GM18909 (cell line): Measurements from ENCODE around the gene NTRK2.

Source experiments
- ATAC-seq: cut with Tn5 transposase; IDR thresholded peaks from one replicate; pipeline ENCODE4 v1.9.1; 2021; ENCODE audit warnings: mild to moderate bottlenecking; ENCODE audit not compliant: unreplicated experiment, poor library complexity

Gene NTRK2

GRCh38 chr9:84996716-84997115 is 327.2 kb downstream of the NTRK2 start:
- no peak for ATAC-seq

DNA sequence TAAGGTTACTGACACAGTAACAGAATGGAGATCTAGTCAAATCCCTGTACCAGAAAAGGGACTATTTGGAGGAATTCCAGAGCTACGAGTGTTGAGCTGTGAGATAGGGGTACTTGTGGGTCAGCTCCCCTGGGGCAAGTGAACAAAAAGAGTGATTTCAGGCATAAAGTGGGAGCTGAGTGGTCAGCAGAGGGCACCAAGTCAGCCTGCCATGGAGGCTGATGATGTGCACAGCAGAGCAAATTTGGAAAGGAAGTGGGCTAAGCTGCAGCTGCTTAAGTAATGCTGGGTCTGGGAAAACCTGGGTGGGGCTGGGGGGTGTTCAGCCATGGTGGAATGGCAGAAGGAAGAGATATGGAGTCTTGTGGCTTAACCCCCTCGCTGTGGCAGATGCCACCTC is 327.9 kb downstream of the NTRK2 start:
- no peak for ATAC-seq

DNA sequence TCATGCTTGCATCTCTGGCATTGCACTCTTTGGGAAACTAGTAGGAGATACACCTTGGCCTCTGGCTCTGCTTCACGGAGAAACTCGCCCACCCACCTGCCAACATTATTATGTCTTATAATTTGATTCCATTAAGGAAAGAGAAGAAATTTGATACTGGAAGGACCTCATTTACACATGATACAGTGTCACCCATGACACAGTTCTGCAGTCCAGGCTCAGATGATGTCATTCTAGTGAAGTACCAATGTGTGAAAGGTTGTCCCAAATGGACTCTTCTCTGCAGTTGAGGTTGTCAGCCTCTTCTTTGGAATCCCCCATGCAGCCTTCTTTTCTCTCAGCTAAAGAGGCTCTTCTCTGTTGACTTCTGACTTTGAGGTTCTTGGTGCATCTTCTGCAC is 329.1 kb downstream of the NTRK2 start:
- ATAC-seq = no peak

DNA sequence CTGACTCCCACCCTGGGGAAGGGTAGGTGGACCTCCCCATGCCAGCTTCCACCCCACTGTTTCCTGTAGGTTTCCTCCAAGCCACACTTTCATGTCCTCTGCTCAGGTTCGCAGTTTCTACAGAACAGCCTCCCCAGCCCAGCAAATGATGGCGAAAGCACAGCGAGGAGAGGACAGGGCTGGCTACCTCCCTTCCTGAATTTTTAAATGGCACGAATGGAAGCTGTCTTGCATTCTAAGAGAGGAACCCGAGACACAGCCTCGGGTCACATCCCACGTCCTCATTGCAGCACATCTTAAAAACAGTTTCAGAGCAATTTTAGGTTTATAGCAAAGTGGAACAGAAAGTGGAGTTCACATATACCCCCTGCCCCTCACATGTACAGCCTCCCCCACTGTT is 330.3 kb downstream of the NTRK2 start:
- no peak for ATAC-seq

DNA sequence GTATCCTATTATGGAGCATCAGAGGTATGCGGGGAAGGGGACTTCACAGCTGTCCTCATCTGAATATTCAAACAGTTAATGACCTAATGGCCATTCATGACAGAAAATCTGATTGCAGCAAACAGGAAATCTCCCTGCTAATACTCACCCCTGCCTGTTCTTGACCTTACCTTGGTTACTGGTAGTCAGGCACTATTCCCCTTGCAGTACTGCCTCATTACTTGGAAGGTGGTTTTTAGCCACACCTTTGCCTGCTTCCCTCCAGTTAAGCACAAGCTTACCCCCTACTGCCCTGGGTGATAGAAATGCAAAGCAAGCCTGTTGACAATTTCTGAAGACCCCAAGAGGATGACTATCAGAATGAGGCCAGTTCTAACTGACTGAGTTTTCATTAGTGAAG is 332.4 kb downstream of the NTRK2 start:
- ATAC-seq = no peak

DNA sequence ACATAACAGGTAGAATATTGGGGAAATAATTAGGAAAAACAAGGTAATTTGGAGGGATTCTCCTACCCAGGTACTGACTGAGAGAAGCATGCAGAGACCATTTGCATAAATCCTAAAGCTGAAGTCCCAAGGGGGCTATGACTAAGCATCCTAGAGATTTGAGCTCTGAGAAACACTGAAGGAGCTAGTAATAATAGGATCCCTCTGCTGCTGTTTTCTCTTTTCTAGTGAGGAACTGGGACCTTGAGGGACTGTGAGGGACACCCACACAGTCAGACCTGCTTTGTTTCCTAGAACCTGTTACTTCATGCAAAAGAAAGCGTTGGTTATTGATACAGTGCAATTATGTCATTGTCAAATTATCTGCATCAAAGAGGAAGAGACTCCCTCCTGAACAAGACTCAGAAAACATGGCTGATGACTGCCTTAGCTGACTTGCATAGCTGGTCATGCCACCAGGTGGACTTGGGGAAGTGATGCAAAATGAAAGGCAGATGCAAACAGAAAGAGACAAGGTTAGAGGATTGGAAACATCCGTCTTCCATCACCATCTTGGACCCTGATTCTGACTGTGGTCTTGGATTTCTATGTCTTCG is 335.4 kb downstream of the NTRK2 start:
- no peak for ATAC-seq

DNA sequence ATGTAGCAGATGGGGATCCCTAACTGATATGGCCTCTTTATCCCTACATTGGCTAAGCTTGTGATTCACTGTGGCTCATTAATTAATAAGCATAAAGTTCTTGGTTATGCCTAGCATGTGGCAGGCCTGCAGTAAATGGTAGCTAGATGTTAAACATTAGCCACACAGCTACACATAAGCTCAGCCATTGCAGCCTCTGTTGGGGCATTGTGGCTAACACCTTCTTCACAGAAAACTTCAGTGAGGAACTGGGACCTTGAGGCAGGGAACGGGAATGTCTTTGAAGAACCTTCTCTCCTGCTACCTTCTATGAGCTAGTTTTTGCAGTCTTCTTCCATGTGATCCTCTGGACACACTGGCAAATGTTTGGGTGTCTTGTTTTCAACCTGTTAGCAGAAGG is 338.2 kb downstream of the NTRK2 start:
- ATAC-seq = peak; percentile 55

DNA sequence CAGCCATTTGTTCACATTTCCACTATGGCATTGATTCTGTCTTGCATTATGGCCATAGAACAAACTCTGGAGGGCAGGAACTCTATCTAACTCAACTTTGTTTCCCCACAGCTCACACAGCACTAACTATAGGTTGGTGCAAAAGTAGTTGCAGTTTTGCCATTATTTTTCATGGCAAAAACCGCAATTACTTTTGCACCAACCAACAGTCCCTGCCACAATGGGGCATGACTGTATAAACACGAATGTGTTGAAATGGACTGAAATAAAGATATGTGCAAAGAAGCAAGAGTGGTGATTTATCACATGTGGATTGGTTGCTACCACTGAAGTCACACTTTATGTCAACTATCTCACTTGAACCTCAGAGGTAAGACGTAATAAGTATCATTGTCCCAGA is 338.7 kb downstream of the NTRK2 start:
- ATAC-seq = no peak

GRCh38 chr9:85009251-85009650 is 339.7 kb downstream of the NTRK2 start:
- peak; percentile 79 for ATAC-seq

DNA sequence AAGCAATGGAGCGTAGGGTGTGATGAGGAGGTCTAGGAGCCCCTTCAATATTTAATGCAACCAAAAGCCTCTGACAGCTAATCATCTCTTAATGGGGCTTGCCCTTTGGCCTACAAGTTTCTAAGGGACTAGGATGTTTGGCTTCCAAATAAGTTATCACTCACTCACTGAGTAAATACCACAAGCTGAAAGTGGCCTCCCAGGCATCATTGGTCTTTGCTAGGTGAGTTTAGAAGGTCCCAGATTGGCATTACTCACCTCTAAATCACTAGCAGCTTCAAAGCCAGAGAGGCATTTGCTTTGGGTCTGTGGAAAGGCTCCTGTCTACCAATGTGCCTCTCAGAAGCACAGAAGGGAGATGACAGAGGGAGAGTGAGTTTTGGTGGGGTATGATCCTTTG is 344.2 kb downstream of the NTRK2 start:
- ATAC-seq = no peak

DNA sequence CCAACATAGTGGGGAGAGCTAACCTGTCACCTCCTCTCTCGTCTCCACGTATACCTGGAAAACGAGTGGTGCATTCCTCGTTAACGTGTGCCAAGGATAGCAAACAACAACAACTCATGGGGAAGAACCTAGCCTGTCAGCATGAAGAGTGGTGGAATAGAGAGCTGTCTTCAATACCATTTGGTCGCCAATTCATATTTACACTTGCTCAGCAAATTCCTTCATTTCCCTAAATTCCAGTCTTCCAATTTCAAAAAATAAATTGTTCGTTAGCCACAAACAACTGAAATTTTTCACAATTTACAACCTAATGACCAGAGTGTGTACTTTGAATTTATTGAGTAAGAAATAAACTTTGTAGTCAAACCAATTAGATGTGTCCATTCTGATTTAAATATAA is 344.8 kb downstream of the NTRK2 start:
- no peak for ATAC-seq

DNA sequence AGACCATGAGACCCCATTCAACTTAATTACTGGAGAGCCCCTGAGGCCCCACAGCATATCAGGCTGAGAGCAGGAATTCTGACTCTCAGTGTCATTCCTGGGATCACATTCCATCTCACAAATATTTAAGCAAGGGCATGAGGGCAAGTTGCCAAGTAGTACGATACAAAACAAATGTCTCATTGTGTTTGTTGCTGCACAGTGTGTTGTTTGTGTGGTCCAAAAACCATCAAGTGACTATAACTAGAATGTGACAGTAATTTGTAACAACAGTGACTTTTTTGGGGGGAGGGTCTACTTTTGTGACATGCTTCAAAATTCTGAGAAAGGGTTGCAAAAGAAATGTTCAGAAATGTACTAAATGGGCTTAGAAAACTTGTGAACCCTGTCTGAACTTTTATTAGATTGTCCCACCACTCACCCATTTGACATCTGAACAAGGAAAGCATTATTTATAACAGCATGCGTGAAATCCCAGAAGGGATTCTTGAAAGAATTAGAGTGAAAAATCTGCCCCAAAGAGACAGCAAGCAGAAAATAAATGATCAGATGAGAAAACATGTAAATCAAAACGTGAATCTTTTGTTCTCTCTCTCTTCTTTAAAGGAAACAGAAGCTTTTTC is 347.0 kb downstream of the NTRK2 start:
- ATAC-seq = no peak

DNA sequence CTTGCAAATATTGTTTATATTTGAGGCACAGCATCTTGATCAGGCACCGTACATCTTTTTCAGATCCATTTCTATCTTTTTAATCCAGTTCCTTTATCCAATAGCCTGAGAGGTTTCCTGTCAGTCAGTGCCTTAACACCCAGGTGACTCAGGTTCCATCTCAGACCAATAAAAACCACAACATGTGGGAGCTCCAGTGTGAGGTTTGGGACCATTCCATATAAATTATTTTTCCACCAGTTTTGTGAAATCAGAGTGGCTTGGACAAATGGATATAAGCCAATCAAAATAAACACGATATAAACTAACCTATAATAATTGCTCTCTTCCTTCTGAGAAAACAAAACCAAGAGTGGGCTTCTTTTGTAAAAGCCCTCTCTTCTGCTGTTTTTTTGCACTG is 351.3 kb downstream of the NTRK2 start:
- no peak for ATAC-seq

DNA sequence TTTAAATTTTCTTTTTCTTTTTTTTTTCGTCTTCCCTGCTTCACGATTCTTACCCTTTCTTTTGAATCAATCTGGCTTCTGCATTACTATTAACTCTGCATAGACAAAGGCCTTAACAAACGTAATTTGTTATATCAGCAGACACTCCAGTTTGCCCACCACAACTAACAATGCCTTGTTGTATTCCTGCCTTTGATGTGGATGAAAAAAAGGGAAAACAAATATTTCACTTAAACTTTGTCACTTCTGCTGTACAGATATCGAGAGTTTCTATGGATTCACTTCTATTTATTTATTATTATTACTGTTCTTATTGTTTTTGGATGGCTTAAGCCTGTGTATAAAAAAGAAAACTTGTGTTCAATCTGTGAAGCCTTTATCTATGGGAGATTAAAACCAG is 352.2 kb downstream of the NTRK2 start:
- ATAC-seq = no peak

- ATAC-seq = no peak
These were observed 354.8 kb downstream of the NTRK2 start for GRCh38 chr9:85024374-85024773.

DNA sequence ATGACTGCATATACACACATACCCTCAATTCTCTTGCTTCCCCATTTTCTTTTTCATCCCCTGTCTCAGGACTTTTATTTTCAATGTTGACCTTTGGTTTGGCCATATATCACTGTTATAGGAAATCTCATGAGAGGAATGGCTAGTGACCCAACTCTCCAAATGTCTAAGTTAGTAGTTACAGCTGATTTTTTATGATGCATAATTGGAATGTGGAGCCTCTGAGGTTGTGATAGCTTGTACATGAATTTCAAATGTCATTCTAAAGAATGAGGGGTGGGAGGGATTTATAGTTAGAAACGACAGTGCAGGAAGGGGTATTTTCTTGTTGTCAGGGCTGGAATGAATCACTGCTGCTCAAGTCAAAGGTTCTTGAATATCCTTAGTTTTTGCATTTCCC is 356.1 kb downstream of the NTRK2 start:
- ATAC-seq = no peak

DNA sequence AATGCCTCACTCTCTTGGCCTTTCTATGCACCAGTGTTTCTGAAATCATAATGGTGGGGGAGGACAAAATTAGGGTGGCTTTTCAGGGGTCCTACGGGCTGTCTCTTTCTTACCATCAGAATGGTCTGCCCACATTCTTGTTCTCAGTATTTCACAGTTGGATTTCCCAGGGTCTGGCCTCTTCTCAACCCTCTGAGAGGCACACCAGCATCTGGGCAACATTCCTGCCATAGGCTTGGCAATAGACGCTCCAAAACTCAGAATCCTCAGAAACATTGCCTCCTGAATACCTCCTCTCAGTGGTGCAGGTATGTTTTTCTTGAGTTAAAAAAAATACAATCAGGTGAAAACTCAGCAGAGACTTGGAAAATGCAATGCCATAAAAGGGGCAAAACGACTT is 358.3 kb downstream of the NTRK2 start:
- no peak for ATAC-seq

DNA sequence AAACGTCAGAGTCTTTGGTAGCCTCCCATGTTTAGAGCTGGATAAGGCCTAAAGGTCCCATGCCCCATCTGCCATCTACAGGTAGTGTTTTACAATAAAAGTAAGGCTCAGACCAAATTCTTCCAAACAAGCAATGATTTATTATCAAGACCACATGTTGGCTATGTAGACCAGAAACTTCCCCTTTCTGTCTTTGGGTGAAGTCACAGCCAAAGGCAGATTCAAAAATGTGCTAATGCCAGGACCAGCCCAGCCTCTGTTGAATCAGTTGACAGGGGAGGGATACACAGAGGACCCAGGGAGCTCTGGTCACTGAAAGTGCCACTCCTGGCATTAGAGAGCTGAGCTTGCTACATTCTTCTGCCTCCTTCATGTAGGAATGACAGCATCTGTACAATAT is 360.8 kb downstream of the NTRK2 start:
- no peak for ATAC-seq

DNA sequence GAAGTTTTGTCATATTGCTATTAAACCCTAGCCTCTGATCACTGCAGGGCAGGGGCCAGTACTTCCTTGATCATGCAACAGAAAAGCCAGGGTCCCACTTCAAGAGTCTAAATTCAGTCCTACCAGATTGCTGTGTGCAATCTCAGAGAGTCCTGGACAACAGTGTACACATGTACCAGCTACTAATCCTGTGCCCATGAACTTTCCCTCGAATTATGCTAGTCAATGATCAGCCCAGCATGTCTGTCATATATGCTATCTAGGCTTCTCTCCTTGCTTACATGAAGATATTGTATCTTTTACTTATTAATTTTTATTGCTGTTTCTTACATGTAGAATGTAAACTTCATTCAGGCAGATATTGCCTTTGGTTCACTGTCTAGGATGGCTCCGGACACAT is 367.0 kb downstream of the NTRK2 start:
- no peak for ATAC-seq

DNA sequence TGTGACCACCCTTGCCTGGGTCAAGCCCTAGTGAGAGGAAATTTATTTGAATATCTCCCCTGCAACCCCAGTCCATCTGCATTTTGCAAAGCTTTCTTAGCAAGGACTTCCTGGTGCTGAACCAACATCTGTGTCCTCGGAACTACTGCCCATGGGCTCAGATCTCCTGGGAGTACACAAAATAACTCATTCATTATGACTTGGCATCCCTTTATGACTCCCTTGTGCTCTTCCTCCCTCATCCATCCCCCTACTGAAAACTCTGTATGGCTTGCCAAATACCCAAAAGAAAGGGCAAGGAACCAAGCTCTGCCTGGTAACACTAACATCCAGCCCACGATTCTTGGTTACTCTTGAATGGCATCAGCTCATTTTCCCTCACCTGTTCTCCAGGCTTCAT is 368.5 kb downstream of the NTRK2 start:
- ATAC-seq = no peak

GRCh38 chr9:85038824-85039608 is 369.5 kb downstream of the NTRK2 start:
- ATAC-seq = no peak

- ATAC-seq = no peak
These were observed 370.6 kb downstream of the NTRK2 start for GRCh38 chr9:85040146-85040545.
